ENCODE data around the gene SORCS1. TPM values are rescaled to one million over a fixed set of nuclear protein-coding genes. Genes with fewer than 3 reads are reported as not detected.
A peak's percentile ranks its signal among the peaks of the same experiment; 100 is the strongest.

The SORCS1 gene
- total RNA-seq, 2 experiments from 2014 or later: not detected

DNA sequence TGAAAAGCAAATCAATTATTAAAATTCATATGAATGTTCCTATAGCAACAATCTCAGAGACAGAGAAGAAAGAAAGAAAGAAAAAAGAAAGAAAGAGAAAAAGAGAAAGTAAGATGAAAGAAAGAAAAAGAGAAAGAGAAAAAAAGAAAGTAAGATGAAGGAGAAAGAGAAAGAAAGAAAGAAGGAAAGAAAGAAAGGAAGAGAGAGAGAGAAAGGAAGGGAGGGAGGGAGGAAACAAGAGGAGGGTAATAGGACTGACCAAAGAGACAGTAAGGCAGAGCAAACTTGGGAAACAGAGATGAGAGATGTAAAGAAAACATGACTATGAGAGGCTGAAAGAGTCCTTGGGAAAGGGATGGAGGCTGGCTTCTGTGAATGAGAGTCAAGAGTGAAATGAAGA is 458.4 kb downstream of the SORCS1 start:
- POLR2A ChIA-PET: no interaction called here
- CTCF ChIA-PET: interaction anchor here (0.9 to 1.5 kb wide), 3 partner anchors 16 to 279 kb away, joined by 3 to 4 read pairs (median 3); no protein-coding TSS in a partner anchor
- Mint-ChIP-seq H3K4me1 (no peaks in the 10 kb centered on the region), H3K27ac (no peak overlapping the region), H3K4me3 (no peak overlapping the region), H3K36me3 (ENCODE audit: low read depth) (no peaks in the 10 kb centered on the region), H3K9me3 (no peaks in the 10 kb centered on the region), H3K27me3 (no peaks in the 10 kb centered on the region)
- no peak for DNase-seq

DNA sequence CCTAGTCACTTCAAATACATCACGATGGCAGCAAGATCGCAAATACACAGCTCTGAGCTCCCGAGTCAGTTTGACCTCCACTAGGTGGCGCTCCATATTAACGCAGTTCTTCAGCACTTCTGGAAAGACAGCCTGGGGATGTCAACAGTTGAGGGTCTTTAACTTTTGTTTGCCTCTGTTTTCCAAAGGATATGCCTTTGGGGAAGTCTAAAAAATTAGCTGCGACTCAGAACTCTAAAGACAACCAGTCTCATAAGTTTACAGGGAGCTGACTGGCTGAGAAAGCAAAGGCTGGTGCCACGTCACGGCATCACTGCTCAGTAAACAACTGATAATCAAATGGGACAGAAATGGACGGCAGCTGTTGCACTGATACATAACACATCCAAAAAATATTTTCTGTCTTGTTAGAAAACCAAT is 458.8 kb downstream of the SORCS1 start:
- DNase-seq: peak; percentile 40
- no peak overlapping the region for H3K27ac Mint-ChIP-seq
- H3K4me3 Mint-ChIP-seq: no peak overlapping the region
- no peaks in the 10 kb centered on the region for H3K4me1 Mint-ChIP-seq
- H3K27me3 Mint-ChIP-seq: no peaks in the 10 kb centered on the region
- no peaks in the 10 kb centered on the region for H3K36me3 Mint-ChIP-seq (ENCODE audit: low read depth)
- CTCF ChIA-PET: interaction anchor here (0.9 to 1.5 kb wide), 3 partner anchors 17 to 279 kb away, joined by 3 to 4 read pairs (median 3); no protein-coding TSS in a partner anchor
- POLR2A ChIA-PET: no interaction called here
- H3K9me3 Mint-ChIP-seq: no peaks in the 10 kb centered on the region

GRCh38 chr10:106696239-106696638 is 468.3 kb downstream of the SORCS1 start:
- no peak for DNase-seq
- no peak overlapping the region for H3K4me3 Mint-ChIP-seq
- H3K36me3 Mint-ChIP-seq (ENCODE audit: low read depth): no peaks in the 10 kb centered on the region
- ChIA-PET POLR2A (no interaction called here), CTCF (no interaction called here)
- no peak overlapping the region for H3K27ac Mint-ChIP-seq
- H3K4me1 Mint-ChIP-seq: no peaks in the 10 kb centered on the region
- peaks cover 4% of the 10 kb centered on the region for H3K9me3 Mint-ChIP-seq
- no peaks in the 10 kb centered on the region for H3K27me3 Mint-ChIP-seq

DNA sequence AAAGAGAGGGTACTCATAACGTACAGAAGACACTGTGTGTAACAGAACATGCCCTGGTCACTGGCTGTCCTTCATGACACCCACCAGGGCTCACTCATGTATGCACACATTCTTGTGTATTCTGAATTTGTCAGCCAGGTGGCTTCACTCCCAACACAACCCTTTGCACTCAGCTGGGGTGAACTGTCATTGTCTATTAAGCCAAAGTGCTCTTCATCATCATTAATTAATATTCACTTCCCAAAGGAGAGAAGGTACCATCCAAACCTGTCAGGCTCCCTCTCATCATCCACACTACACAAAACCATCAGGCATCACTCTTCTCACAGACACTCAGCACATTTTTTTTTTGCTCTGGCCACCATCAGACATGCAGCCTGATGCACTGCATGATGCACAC is 469.8 kb downstream of the SORCS1 start:
- CTCF ChIA-PET: no interaction called here
- Mint-ChIP-seq H3K4me1 (no peaks in the 10 kb centered on the region), H3K27ac (no peak overlapping the region), H3K9me3 (peaks cover 4% of the 10 kb centered on the region), H3K27me3 (no peaks in the 10 kb centered on the region), H3K4me3 (no peak overlapping the region), H3K36me3 (ENCODE audit: low read depth) (no peaks in the 10 kb centered on the region)
- no peak for DNase-seq
- POLR2A ChIA-PET: no interaction called here

- no peaks in the 10 kb centered on the region for H3K27me3 Mint-ChIP-seq
- no peak for DNase-seq
- H3K9me3 Mint-ChIP-seq: no peaks in the 10 kb centered on the region
- no peak overlapping the region for H3K27ac Mint-ChIP-seq
- H3K4me3 Mint-ChIP-seq: no peak overlapping the region
- ChIA-PET POLR2A (no interaction called here), CTCF (no interaction called here)
- H3K36me3 Mint-ChIP-seq (ENCODE audit: low read depth): no peaks in the 10 kb centered on the region
- no peaks in the 10 kb centered on the region for H3K4me1 Mint-ChIP-seq
Measured at GRCh38 chr10:106682175-106682574, 482.3 kb downstream of the SORCS1 start.

DNA sequence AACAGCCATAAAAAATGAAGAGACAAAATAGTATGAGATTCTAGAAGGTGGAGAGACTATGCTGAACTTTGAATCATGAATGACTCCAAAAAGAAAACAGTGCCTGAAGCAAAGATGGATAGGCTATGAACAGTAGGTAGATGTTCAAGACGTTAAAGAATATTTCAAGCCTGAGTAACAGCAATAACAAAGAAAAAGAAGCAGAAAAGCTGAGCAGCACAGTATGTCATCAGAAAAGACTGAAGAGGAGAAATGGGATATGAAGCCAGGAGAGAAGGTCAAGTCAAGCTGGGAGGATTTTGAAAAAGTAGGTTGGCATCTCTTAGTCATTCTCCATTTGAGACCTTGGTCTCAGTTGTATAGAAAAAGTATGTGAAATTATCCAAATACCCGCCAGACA is 484.4 kb downstream of the SORCS1 start:
- CTCF ChIA-PET: no interaction called here
- POLR2A ChIA-PET: no interaction called here
- no peaks in the 10 kb centered on the region for H3K27me3 Mint-ChIP-seq

GRCh38 chr10:106679314-106679713 is 485.2 kb downstream of the SORCS1 start:
- no peaks in the 10 kb centered on the region for H3K4me1 Mint-ChIP-seq
- H3K36me3 Mint-ChIP-seq (ENCODE audit: low read depth): no peaks in the 10 kb centered on the region
- no peak for DNase-seq
- H3K9me3 Mint-ChIP-seq: no peaks in the 10 kb centered on the region
- no peaks in the 10 kb centered on the region for H3K27me3 Mint-ChIP-seq
- no peak overlapping the region for H3K4me3 Mint-ChIP-seq
- CTCF ChIA-PET: no interaction called here
- no peak overlapping the region for H3K27ac Mint-ChIP-seq
- POLR2A ChIA-PET: no interaction called here

More for the DNA sequence above, 484.4 kb downstream of the SORCS1 start:
- Mint-ChIP-seq H3K36me3 (ENCODE audit: low read depth) (no peaks in the 10 kb centered on the region), H3K4me3 (no peak overlapping the region), H3K4me1 (no peaks in the 10 kb centered on the region), H3K9me3 (no peaks in the 10 kb centered on the region), H3K27ac (no peak overlapping the region)
- DNase-seq: no peak

GRCh38 chr10:106672517-106673175 is 491.9 kb downstream of the SORCS1 start:
- DNase-seq: no peak
- H3K4me1 Mint-ChIP-seq: no peaks in the 10 kb centered on the region
- no peaks in the 10 kb centered on the region for H3K27me3 Mint-ChIP-seq
- no peaks in the 10 kb centered on the region for H3K36me3 Mint-ChIP-seq (ENCODE audit: low read depth)
- ChIA-PET CTCF (no interaction called here), POLR2A (no interaction called here)
- H3K4me3 Mint-ChIP-seq: no peak overlapping the region
- no peak overlapping the region for H3K27ac Mint-ChIP-seq
- H3K9me3 Mint-ChIP-seq: peaks cover 2% of the 10 kb centered on the region

- CTCF ChIA-PET: no interaction called here
- Mint-ChIP-seq H3K27me3 (no peaks in the 10 kb centered on the region), H3K27ac (no peak overlapping the region), H3K9me3 (no peaks in the 10 kb centered on the region), H3K4me1 (no peaks in the 10 kb centered on the region), H3K4me3 (no peak overlapping the region), H3K36me3 (ENCODE audit: low read depth) (no peaks in the 10 kb centered on the region)
- DNase-seq: no peak
- POLR2A ChIA-PET: no interaction called here
Measured at GRCh38 chr10:106661767-106662140, 502.8 kb downstream of the SORCS1 start.

GRCh38 chr10:106661133-106661766 is 503.3 kb downstream of the SORCS1 start:
- CTCF ChIA-PET: no interaction called here
- no peak for DNase-seq
- no peaks in the 10 kb centered on the region for H3K9me3 Mint-ChIP-seq
- POLR2A ChIA-PET: no interaction called here
- no peaks in the 10 kb centered on the region for H3K36me3 Mint-ChIP-seq (ENCODE audit: low read depth)
- H3K4me3 Mint-ChIP-seq: no peak overlapping the region
- no peaks in the 10 kb centered on the region for H3K27me3 Mint-ChIP-seq
- H3K4me1 Mint-ChIP-seq: no peaks in the 10 kb centered on the region
- no peak overlapping the region for H3K27ac Mint-ChIP-seq

GRCh38 chr10:106660550-106660949 is 504.0 kb downstream of the SORCS1 start:
- POLR2A ChIA-PET: no interaction called here
- no peaks in the 10 kb centered on the region for H3K27me3 Mint-ChIP-seq
- no peaks in the 10 kb centered on the region for H3K9me3 Mint-ChIP-seq
- H3K4me3 Mint-ChIP-seq: no peak overlapping the region
- DNase-seq: no peak
- H3K36me3 Mint-ChIP-seq (ENCODE audit: low read depth): no peaks in the 10 kb centered on the region
- no peak overlapping the region for H3K27ac Mint-ChIP-seq
- CTCF ChIA-PET: no interaction called here
- no peaks in the 10 kb centered on the region for H3K4me1 Mint-ChIP-seq

DNA sequence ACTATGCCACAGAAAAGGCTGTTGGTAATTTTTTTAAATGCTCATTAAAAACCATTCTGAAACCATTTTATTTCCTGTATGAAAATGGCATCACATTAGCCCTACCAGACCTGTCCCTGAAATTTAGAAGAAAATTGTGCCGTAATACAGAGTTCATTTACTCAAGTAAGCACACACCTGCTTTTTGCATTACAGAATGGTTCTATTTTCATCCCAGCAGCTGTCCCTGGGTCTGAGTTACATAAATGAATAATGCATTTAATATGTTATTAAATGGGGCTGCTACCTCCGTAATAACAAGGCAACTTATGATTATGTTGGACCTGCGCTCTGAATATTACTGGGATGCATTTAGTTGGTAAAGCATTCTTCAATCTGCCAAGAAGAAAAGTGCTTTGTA is 508.9 kb downstream of the SORCS1 start:
- H3K36me3 Mint-ChIP-seq (ENCODE audit: low read depth): no peaks in the 10 kb centered on the region
- H3K27me3 Mint-ChIP-seq: no peaks in the 10 kb centered on the region
- no peak for DNase-seq
- no peak overlapping the region for H3K27ac Mint-ChIP-seq
- H3K4me1 Mint-ChIP-seq: no peaks in the 10 kb centered on the region
- ChIA-PET POLR2A (no interaction called here), CTCF (no interaction called here)
- H3K9me3 Mint-ChIP-seq: no peaks in the 10 kb centered on the region
- no peak overlapping the region for H3K4me3 Mint-ChIP-seq

DNA sequence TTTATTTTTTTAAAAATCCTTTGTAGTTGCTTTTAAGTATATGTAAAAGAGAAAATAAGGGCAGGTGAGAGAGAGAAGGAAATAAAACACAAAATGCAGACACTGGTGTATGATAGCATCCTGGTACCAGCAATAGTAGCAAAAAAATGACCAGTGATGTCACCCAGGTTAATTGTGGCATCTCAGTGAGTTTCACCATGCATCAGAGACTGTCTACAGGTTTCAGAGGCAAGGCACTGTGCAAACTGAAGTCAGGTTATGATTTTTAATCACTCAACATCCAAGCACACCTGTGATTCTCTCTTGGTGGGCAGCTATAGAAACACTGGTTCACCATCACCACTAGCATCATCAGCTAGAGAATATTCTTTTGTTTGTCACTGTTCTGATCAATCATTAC is 509.3 kb downstream of the SORCS1 start:
- ChIA-PET POLR2A (no interaction called here), CTCF (no interaction called here)
- Mint-ChIP-seq H3K27me3 (no peaks in the 10 kb centered on the region), H3K4me3 (no peak overlapping the region), H3K36me3 (ENCODE audit: low read depth) (no peaks in the 10 kb centered on the region), H3K27ac (no peak overlapping the region), H3K4me1 (no peaks in the 10 kb centered on the region), H3K9me3 (no peaks in the 10 kb centered on the region)
- DNase-seq: no peak

- CTCF ChIA-PET: no interaction called here
- no peaks in the 10 kb centered on the region for H3K27me3 Mint-ChIP-seq
- no peak overlapping the region for H3K4me3 Mint-ChIP-seq
- no peaks in the 10 kb centered on the region for H3K9me3 Mint-ChIP-seq
- no peaks in the 10 kb centered on the region for H3K36me3 Mint-ChIP-seq (ENCODE audit: low read depth)
- no peak for DNase-seq
- POLR2A ChIA-PET: no interaction called here
- H3K27ac Mint-ChIP-seq: no peak overlapping the region
- no peaks in the 10 kb centered on the region for H3K4me1 Mint-ChIP-seq
Measured at GRCh38 chr10:106652279-106652678, 512.2 kb downstream of the SORCS1 start.

Data from activated CD4-positive, alpha-beta memory T cell treated with anti-CD3 and anti-CD28 coated beads, Interleukin-2, amount 10 ng/mL, durations not matched to agents 7 days and 5 days (primary cell).